ENCODE data around the gene UFC1.

DNA sequence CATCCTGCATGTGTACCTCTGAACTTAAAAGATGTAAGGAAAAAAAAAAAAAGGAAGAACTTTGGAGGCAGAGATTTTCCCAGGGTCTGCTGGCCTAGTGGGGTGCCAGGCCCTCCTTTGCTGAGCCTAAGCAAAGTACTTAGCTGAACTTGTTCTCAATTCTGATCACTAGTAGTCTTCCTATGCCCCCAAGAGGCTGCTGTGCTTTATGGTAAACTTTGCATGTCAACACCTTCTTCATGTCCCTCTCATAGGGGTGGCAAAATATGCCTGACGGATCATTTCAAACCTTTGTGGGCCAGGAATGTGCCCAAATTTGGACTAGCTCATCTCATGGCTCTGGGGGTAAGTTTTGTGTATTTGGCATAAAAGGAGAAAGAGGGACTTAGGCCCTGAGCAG lies 4.1 kb downstream of the UFC1 start:
- TF ChIP-seq, protein P1, sequence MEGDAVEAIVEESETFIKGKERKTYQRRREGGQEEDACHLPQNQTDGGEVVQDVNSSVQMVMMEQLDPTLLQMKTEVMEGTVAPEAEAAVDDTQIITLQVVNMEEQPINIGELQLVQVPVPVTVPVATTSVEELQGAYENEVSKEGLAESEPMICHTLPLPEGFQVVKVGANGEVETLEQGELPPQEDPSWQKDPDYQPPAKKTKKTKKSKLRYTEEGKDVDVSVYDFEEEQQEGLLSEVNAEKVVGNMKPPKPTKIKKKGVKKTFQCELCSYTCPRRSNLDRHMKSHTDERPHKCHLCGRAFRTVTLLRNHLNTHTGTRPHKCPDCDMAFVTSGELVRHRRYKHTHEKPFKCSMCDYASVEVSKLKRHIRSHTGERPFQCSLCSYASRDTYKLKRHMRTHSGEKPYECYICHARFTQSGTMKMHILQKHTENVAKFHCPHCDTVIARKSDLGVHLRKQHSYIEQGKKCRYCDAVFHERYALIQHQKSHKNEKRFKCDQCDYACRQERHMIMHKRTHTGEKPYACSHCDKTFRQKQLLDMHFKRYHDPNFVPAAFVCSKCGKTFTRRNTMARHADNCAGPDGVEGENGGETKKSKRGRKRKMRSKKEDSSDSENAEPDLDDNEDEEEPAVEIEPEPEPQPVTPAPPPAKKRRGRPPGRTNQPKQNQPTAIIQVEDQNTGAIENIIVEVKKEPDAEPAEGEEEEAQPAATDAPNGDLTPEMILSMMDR (IDR thresholded peaks at IDR 0.05) = no peak
- TF ChIP-seq POLR2A (IDR thresholded peaks at IDR 0.05) = no peak

Measured in tibial nerve (tissue), 3 donors.